ENCODE results near the gene SLC36A3.

The SLC36A3 gene

GRCh38 chr5:151303666-151304065, at the start of gene SLC36A3:
TSS of gene SLC36A3 (minus strand) at chr5:151303766. CDS start at chr5:151303354, 412 bp downstream.
- Histone ChIP-seq H3K4me2 (ENCODE audit: low read length) (no peak within 1 kb of the TSS), H4K20me1 (ENCODE audit: control insufficient read depth, insufficient read depth, low read depth, low read length) (no peaks in the 10 kb centered on the region), H3K4me3 (ENCODE audit: low read length) (no peak within 1 kb of the TSS), H3K36me3 (ENCODE audit: control insufficient read depth, low read length) (no peaks in the 10 kb centered on the region), H3K27ac (ENCODE audit: low read depth, low read length) (no peak within 1 kb of the TSS), H3K9me3 (ENCODE audit: control insufficient read depth, insufficient read depth, low read length) (no peaks in the 10 kb centered on the region), H3K79me2 (ENCODE audit: control insufficient read depth, low read length) (no peaks in the 10 kb centered on the region), H3F3A (ENCODE audit: control insufficient read depth, insufficient read depth) (no peaks in the 10 kb centered on the region), H3K9me2 (replicated peaks; ENCODE audit: control insufficient read depth, low read length) (no peaks in the 10 kb centered on the region), H3K27me3 (ENCODE audit: control insufficient read depth, low read length) (peaks cover 23% of the 10 kb centered on the region), H3K4me1 (ENCODE audit: control insufficient read depth, low read length) (no peaks in the 10 kb centered on the region)
- TF ChIP-seq EZH2phosphoT487 (IDR thresholded peaks at IDR 0.05; ENCODE audit: borderline replicate concordance, low read length) (no peak), CTCF (IDR thresholded peaks at IDR 0.05; ENCODE audit: low read depth, low read length, poor library complexity, severe bottlenecking) (no peak)

GRCh38 chr5:151351671-151352070, 48.1 kb upstream of the SLC36A3 start:
- H3K9me2 ChIP-seq (replicated peaks; ENCODE audit: control insufficient read depth, low read length), result no peaks in the 10 kb centered on the region
- no peaks in the 10 kb centered on the region for H3K4me1 ChIP-seq (ENCODE audit: control insufficient read depth, low read length)
- H3K4me2 ChIP-seq (ENCODE audit: low read length), result no peak overlapping the region
- H3K27ac ChIP-seq (ENCODE audit: low read depth, low read length), result no peak overlapping the region
- H3K4me3 ChIP-seq (ENCODE audit: low read length), result no peak overlapping the region
- TF ChIP-seq EZH2phosphoT487 (IDR thresholded peaks at IDR 0.05; ENCODE audit: borderline replicate concordance, low read length), result no peak
- no peak for TF ChIP-seq CTCF (IDR thresholded peaks at IDR 0.05; ENCODE audit: low read depth, low read length, poor library complexity, severe bottlenecking)
- H3K36me3 ChIP-seq (ENCODE audit: control insufficient read depth, low read length), result no peaks in the 10 kb centered on the region
- H4K20me1 ChIP-seq (ENCODE audit: control insufficient read depth, insufficient read depth, low read depth, low read length), result no peaks in the 10 kb centered on the region
- H3F3A ChIP-seq (ENCODE audit: control insufficient read depth, insufficient read depth), result no peaks in the 10 kb centered on the region
- H3K9me3 ChIP-seq (ENCODE audit: control insufficient read depth, insufficient read depth, low read length), result no peaks in the 10 kb centered on the region
- peaks cover 15% of the 10 kb centered on the region for H3K27me3 ChIP-seq (ENCODE audit: control insufficient read depth, low read length)
- no peaks in the 10 kb centered on the region for H3K79me2 ChIP-seq (ENCODE audit: control insufficient read depth, low read length)

GRCh38 chr5:151348789-151349188, 45.2 kb upstream of the SLC36A3 start:
- no peak overlapping the region for H3K4me2 ChIP-seq (ENCODE audit: low read length)
- no peaks in the 10 kb centered on the region for H3K9me2 ChIP-seq (replicated peaks; ENCODE audit: control insufficient read depth, low read length)
- H4K20me1 ChIP-seq (ENCODE audit: control insufficient read depth, insufficient read depth, low read depth, low read length), result no peaks in the 10 kb centered on the region
- no peaks in the 10 kb centered on the region for H3K4me1 ChIP-seq (ENCODE audit: control insufficient read depth, low read length)
- H3K27me3 ChIP-seq (ENCODE audit: control insufficient read depth, low read length), result peaks cover 24% of the 10 kb centered on the region
- H3K9me3 ChIP-seq (ENCODE audit: control insufficient read depth, insufficient read depth, low read length), result no peaks in the 10 kb centered on the region
- TF ChIP-seq EZH2phosphoT487 (IDR thresholded peaks at IDR 0.05; ENCODE audit: borderline replicate concordance, low read length) (no peak), CTCF (IDR thresholded peaks at IDR 0.05; ENCODE audit: low read depth, low read length, poor library complexity, severe bottlenecking) (no peak)
- no peak overlapping the region for H3K4me3 ChIP-seq (ENCODE audit: low read length)
- no peaks in the 10 kb centered on the region for H3F3A ChIP-seq (ENCODE audit: control insufficient read depth, insufficient read depth)
- no peaks in the 10 kb centered on the region for H3K79me2 ChIP-seq (ENCODE audit: control insufficient read depth, low read length)
- no peak overlapping the region for H3K27ac ChIP-seq (ENCODE audit: low read depth, low read length)
- no peaks in the 10 kb centered on the region for H3K36me3 ChIP-seq (ENCODE audit: control insufficient read depth, low read length)
